Stimulated activated effector memory CD8-positive, alpha-beta T cell treated with anti-CD3 and anti-CD28 coated beads, Interleukin-12 subunit alpha, Interleukin-12 subunit beta, amount 100 ng/mL, for 72 hours (primary cell): ENCODE data around the gene POLA1.
A peak's percentile ranks its signal among the peaks of the same experiment; 100 is the strongest.

Experiments
- ATAC-seq: fragments of 150-1000 bp; cut with Tn5 transposase; 2 replicates; pipeline ENCODE4 v1.10.0; 2021
- DNase-seq, 2 donors: peaks; one replicate each; pipeline ENCODE4 v3.0.0; 2021 to 2022; ENCODE audit warnings: low spot score in 2 of 2
- H3K27ac Mint-ChIP-seq: one replicate; pipeline ENCODE4 v1.8.0; 2022; ENCODE audit warnings: mild to moderate bottlenecking, mixed read lengths
- H3K36me3 Mint-ChIP-seq: one replicate; pipeline ENCODE4 v1.8.0; 2022; ENCODE audit warnings: mild to moderate bottlenecking, mixed read lengths
- H3K4me1 Mint-ChIP-seq: one replicate; pipeline ENCODE4 v1.8.0; 2022; ENCODE audit warnings: mixed read lengths
- H3K4me3 Mint-ChIP-seq: one replicate; pipeline ENCODE4 v1.8.0; 2022; ENCODE audit warnings: mild to moderate bottlenecking, mixed read lengths
- H3K9me3 Mint-ChIP-seq: one replicate; pipeline ENCODE4 v1.8.0; 2022; ENCODE audit warnings: mixed read lengths

The POLA1 gene

DNA sequence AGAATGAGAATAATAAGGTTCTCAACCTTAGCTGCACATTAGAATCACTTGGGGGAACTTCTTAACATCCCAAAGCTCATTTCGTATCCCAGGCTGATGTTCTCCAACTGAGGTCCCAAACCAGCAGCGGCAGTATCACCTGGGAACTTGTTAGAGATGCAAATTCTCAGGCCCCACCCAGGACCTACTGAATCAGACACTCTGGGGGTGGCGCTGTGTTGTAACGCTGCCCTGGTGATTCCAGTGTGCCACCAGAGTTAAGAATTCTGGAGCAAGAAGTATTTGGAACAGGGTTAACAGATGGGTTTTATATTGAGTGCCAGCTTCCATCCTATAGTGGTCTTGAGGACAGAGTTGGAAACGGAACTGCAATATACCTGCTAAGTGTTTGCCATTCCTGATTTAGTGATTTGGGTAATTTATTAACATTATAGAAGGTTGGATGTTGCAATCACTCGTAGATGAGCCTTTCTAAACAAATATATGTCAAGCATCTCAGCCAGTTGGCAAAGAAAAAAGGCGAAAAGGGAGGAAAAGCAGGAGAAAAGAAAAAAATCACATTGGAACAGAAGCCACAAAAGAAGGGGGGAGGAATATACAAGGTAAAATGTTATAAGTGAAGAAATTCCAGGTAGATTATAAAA is 181.0 kb downstream of the POLA1 start:
- Mint-ChIP-seq H3K36me3 (no peaks in the 10 kb centered on the region), H3K4me1 (no peaks in the 10 kb centered on the region), H3K27ac (no peak overlapping the region), H3K9me3 (no peaks in the 10 kb centered on the region), H3K4me3 (no peak overlapping the region)
- DNase-seq (no peak), ATAC-seq (no peak)

DNA sequence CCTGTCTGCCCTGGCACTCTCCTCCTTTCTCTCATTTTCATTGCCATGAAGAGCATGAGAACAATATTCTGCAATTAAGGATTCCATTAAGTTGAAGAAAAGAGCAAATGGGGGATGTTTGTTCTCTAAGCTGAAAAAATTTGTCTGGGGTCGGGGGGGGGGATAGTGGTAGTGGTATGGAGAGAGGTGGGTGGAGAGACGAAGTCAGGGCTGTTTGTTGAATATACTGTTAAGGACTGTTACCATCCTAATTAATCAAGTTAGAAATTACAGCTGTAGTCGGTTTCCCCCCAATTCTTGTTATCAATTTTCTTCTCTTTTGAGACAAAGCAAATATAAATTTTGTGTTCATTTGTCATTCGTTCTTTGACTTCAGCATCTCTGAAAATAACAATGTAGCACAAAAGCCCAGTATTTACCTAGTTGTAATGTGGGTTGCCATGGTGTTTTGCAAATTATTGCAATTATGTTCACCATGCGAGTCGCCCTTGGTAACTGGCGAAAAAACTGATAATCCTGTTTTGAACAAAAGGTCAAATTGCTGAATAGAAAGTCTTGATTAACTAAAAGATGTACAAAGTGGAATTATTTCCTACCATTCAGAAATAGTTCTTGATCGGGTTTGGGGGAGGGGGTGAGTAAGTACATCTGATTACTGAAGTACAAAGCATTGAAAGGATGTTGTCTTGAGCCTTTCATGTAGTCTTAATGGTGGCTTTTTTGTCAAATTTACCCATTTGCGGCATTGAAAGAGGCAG is 183.0 kb downstream of the POLA1 start:
- no peaks in the 10 kb centered on the region for H3K9me3 Mint-ChIP-seq

DNA sequence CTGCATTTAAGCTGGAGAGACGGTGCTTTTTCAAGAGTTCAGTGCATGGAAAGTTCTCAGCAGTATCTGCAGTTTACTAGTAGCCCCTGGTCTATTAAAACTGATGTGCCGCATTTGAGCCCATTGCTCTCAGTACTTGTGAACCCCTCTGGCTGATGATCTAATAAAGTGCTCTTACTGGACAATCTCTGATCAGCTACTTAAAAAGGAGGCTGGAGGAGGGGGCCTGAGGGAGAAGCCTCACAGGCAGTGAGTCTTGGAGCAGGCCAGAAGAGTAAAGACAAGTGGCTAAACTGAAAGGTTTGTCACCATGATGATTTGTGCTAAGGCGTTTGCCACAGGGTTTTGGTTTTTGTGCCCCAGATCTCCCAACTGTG is 183.6 kb downstream of the POLA1 start:
- Mint-ChIP-seq H3K27ac (no peak overlapping the region), H3K36me3 (no peaks in the 10 kb centered on the region), H3K4me3 (no peak overlapping the region), H3K4me1 (peaks cover 6% of the 10 kb centered on the region), H3K9me3 (no peaks in the 10 kb centered on the region)
- no peak for ATAC-seq
- no peak for DNase-seq

More for the DNA sequence above, 183.0 kb downstream of the POLA1 start:
- DNase-seq (no peak), ATAC-seq (no peak)
- Mint-ChIP-seq H3K4me3 (no peak overlapping the region), H3K4me1 (peaks cover 3% of the 10 kb centered on the region), H3K36me3 (no peaks in the 10 kb centered on the region), H3K27ac (no peak overlapping the region)

DNA sequence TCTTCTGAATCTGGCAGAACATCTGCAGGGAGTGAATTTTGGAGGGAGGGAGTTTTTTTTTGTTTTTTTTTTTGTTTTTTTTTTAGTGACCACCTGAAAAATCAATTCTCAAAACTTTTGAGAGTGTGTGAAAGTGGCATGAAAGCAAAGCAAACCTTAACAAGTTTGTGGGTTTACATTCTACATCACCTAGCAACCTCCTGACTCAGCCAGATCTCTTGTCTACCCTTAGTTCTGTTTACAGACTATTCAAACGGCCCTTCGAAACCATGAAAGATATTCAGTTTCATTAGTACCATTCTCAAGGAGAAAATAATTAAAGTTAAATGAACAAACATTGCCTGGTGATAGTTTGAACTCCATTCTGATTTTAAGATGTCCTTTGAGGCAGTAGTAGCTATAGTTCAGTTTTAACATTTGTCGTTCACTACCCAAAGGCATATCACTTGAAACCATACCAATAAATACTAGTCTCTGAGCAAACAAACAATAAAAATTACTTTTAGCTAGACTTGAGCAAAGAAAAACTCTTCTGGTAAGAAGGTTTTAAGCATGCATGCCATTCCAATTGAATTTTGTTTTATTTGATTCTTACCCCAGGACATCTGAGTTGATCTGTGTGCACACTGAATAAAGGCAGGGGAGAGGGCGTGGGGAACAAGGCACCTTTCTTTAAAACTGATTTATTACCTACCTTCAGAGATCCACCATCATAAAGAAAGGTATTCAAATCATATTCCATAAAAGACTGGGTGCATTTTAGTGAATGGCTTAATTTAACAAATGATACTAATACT is 184.3 kb downstream of the POLA1 start:
- peaks cover 6% of the 10 kb centered on the region for H3K4me1 Mint-ChIP-seq
- no peak overlapping the region for H3K4me3 Mint-ChIP-seq
- no peaks in the 10 kb centered on the region for H3K9me3 Mint-ChIP-seq
- DNase-seq (no peak), ATAC-seq (no peak)
- no peaks in the 10 kb centered on the region for H3K36me3 Mint-ChIP-seq
- no peak overlapping the region for H3K27ac Mint-ChIP-seq

DNA sequence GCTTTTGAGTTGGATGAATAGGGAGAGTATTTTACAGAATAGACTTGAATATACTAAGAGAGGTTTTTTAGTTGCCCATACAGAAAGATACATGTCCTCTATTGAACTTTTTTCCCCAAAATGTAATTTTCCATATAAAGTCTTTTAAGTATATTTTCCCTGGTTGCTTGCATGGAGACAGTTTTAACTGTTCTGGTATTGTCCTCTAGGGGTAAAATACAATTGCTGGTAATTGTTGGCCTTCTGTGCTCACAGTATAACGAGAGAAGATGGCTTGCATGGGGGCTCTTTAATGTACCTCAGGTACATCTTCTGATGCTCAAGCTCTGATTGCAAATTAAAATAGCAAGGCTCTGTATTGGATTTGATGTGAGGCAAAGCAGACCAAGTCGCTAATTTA is 186.0 kb downstream of the POLA1 start:
- Mint-ChIP-seq H3K27ac (no peak overlapping the region), H3K36me3 (no peaks in the 10 kb centered on the region), H3K9me3 (no peaks in the 10 kb centered on the region), H3K4me3 (no peak overlapping the region), H3K4me1 (peaks cover 6% of the 10 kb centered on the region)
- ATAC-seq (no peak), DNase-seq (no peak)

DNA sequence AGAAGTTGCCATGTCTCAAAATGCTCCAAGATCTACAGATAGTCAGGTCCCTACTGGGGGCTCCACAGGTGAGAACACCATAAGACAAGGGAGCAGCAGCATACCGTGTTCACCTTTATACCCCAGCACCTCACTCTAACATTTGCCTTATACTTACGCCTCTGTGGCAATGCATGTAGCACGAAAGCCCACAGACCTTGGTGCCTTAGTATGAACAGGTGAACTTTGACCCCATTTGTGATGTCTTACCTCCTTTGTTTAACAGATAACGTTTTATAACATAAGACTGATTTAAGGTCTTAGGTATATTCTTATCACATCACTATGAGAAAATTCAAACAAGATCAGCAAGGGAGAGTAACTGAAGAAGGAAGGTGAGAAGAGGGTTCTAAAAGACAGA is 193.2 kb downstream of the POLA1 start:
- Mint-ChIP-seq H3K9me3 (no peaks in the 10 kb centered on the region), H3K27ac (no peak overlapping the region), H3K36me3 (peaks cover 37% of the 10 kb centered on the region), H3K4me1 (peaks cover under 1% of the 10 kb centered on the region), H3K4me3 (no peak overlapping the region)
- ATAC-seq, result no peak
- DNase-seq, result no peak

DNA sequence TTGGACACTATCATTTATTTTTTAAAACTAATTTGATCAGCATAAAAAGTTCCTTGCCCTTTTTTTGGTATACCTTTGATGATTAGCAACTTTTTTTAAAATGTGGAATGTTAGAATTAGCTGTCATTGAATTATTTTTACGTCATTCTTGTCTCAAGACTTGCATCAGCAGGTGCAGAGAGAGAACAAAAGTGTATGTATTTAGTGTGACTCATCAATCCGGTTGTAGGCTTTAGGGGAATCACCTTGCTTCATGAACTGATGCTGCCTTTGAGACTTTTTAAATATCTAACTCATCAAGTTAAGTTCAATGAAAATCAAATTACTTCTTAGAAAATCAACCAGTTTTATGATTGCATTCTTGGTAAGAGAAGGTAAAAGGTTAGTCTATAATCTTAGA is 197.0 kb downstream of the POLA1 start:
- Mint-ChIP-seq H3K4me3 (no peak overlapping the region), H3K4me1 (no peaks in the 10 kb centered on the region), H3K27ac (no peak overlapping the region), H3K36me3 (peaks cover 37% of the 10 kb centered on the region), H3K9me3 (no peaks in the 10 kb centered on the region)
- ATAC-seq (peak; percentile 50), DNase-seq (no peak)

DNA sequence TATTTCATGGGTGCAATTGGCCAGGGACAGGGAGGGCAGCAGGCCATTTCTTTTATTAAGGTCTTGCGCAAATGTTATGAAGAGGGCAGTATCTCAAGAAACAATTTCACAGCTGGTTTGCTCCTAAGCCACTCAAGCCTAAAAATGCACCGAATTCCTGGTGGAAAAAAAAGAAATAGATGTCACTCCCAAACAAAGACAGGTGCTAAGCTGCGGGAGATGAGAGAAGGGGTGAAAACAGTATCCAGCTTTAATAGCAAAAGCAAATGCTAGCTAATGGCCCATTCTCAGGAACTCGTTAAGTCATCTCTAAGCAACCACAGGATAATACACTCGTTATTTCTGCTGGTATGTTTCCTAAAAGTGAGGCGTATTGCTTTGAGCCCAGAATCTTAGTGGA is 205.7 kb downstream of the POLA1 start:
- H3K9me3 Mint-ChIP-seq, result no peaks in the 10 kb centered on the region
- no peaks in the 10 kb centered on the region for H3K36me3 Mint-ChIP-seq
- ATAC-seq, result no peak
- no peaks in the 10 kb centered on the region for H3K4me1 Mint-ChIP-seq
- H3K27ac Mint-ChIP-seq, result no peak overlapping the region
- H3K4me3 Mint-ChIP-seq, result no peak overlapping the region
- DNase-seq, result no peak

DNA sequence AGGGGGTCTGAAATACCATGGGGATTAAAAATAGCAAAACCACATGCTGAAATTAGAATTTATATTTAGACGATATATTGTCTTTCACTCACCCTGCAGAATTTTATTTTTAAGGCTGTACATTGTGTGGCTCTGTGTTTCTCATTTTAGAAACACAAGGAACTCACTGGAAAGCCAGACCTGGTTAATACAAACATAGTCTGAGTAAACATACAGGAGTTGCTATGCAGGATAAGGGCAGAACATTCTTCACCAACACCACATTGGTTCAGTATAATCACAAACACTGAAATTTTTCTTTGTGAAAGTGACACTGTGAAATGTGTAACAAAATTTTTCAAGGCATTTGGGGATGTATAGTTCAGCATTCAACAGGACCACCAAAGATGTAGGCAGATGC is 206.5 kb downstream of the POLA1 start:
- ATAC-seq (no peak), DNase-seq (no peak)
- Mint-ChIP-seq H3K9me3 (no peaks in the 10 kb centered on the region), H3K4me1 (no peaks in the 10 kb centered on the region), H3K36me3 (no peaks in the 10 kb centered on the region), H3K4me3 (no peak overlapping the region), H3K27ac (no peak overlapping the region)

DNA sequence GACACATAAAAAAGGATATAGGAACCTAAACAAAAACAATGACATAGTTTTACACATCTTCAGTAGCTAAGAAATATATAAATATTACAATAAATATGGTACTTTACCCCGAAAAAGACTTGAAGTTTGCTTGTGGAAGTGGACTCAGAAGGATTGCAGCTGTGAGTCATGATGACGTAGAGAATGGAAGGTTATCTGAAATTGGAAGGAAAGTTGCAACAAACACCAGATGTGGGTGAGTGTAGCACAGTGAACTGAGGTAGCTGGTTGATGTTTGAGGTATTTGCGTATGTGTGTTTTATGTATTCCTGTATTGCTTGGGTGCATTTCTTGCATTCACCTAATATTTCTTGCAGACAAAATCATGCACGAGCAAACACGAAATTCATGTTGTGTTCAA is 209.1 kb downstream of the POLA1 start:
- Mint-ChIP-seq H3K4me1 (no peaks in the 10 kb centered on the region), H3K27ac (no peak overlapping the region), H3K36me3 (no peaks in the 10 kb centered on the region), H3K4me3 (no peak overlapping the region), H3K9me3 (no peaks in the 10 kb centered on the region)
- DNase-seq, result no peak
- no peak for ATAC-seq

DNA sequence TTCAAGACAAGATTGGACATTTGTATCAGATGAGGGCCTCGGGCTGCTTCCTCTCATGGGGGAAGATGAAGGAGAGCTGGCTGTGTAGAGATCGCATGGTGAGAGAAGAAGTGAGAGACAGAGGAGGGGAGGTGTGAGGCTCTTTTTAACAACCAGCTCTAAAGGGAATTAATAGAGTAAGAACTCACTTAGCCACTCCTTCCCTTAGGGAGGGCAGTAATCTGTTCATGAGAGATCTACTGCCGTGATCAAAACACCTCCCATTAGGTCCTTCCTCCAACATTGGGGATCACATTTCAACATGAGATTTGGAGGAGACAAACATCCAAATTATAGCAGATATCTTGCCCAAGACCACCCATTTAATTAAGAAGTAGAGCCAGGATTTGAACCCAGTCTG is 225.0 kb downstream of the POLA1 start:
- no peak for DNase-seq
- H3K36me3 Mint-ChIP-seq, result peaks cover 8% of the 10 kb centered on the region
- no peaks in the 10 kb centered on the region for H3K4me1 Mint-ChIP-seq
- no peak for ATAC-seq
- H3K4me3 Mint-ChIP-seq, result no peak overlapping the region
- no peak overlapping the region for H3K27ac Mint-ChIP-seq
- no peaks in the 10 kb centered on the region for H3K9me3 Mint-ChIP-seq

DNA sequence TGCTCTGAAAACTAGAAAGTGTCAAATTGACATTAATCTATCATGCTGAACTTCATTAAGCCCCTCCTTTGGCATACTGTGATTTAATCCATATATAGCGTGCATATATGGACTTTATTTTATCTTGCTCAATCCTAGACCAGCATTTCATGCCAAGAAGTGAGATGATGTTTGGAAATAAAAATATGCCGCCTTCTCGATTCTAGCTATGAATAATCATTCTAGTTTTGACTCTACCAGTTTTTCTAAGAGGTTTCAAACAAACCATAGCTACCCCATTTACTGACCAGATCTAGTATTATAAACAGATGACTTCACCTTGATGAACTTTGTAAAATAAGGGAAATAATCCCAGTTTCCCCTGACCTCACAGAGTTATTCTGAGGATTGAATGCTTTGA is 227.1 kb downstream of the POLA1 start:
- DNase-seq (no peak), ATAC-seq (peak; percentile 67)
- H3K27ac Mint-ChIP-seq, result no peak overlapping the region
- H3K4me3 Mint-ChIP-seq, result no peak overlapping the region
- peaks cover 7% of the 10 kb centered on the region for H3K4me1 Mint-ChIP-seq
- H3K9me3 Mint-ChIP-seq, result no peaks in the 10 kb centered on the region
- H3K36me3 Mint-ChIP-seq, result peaks cover 8% of the 10 kb centered on the region

DNA sequence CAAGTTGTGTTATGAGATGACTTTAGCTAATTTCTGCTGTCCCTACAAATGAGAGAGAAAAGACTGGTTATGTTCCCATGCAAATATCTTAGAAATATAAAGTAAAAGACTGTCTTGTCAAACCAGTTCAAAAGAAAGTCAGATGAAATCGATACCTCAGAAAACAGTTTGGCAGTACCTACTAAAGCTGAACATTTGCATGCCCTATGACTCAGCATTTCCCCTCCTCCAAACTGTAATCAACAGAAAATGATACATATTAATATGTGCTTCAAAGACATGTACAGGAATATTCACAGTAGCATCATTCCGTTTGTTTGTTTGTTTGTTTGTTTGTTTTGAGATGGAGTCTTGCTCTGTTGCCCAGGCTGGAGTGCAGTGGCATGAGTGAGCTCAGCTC is 231.7 kb downstream of the POLA1 start:
- H3K36me3 Mint-ChIP-seq, result peaks cover 8% of the 10 kb centered on the region
- H3K4me3 Mint-ChIP-seq, result no peak overlapping the region
- no peak overlapping the region for H3K27ac Mint-ChIP-seq
- H3K9me3 Mint-ChIP-seq, result no peaks in the 10 kb centered on the region
- no peak for ATAC-seq
- DNase-seq, result no peak
- H3K4me1 Mint-ChIP-seq, result peaks cover 7% of the 10 kb centered on the region

DNA sequence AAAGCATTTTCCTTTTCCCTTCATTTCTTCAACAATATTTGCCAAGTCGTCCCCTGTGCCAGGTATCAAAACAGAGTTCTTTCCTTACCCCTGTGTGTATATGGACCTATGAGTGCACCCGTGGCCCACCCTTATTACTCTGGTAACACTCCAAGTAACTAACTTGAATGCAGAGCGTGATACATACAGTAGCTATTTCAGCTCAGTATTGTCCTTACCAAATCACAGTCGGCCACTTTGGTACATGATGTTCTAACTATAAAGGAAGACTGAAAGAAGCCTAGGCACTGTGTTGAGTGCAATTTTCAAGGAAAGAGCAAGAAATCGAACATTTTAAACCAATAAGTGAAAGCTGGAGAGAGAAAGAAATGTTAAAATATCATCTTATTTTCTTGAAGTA is 233.7 kb downstream of the POLA1 start:
- no peak for ATAC-seq
- no peak for DNase-seq
- Mint-ChIP-seq H3K4me1 (peaks cover 7% of the 10 kb centered on the region), H3K9me3 (no peaks in the 10 kb centered on the region), H3K4me3 (no peak overlapping the region), H3K36me3 (no peaks in the 10 kb centered on the region), H3K27ac (no peak overlapping the region)

DNA sequence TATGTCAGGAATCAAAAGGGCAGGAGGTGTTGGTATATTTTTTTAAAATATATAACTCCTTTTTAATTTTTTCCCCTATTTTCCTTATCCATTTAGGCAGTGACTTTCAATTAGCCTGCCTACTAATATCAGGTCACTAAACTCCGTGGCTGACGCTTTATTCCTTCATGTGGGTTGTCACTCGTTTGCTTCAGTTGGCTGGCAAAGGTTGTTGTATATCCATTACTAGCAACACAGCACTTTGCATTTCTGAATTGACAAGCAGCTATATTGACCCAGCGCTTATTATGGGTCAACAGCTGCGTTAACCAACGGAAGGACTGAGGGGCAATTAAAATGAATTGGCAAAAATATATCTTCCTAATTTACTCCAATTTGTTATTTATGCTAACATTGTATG is 234.4 kb downstream of the POLA1 start:
- Mint-ChIP-seq H3K36me3 (no peaks in the 10 kb centered on the region), H3K4me3 (no peak overlapping the region), H3K4me1 (peaks cover 7% of the 10 kb centered on the region), H3K27ac (no peak overlapping the region), H3K9me3 (no peaks in the 10 kb centered on the region)
- ATAC-seq (no peak), DNase-seq (no peak)

DNA sequence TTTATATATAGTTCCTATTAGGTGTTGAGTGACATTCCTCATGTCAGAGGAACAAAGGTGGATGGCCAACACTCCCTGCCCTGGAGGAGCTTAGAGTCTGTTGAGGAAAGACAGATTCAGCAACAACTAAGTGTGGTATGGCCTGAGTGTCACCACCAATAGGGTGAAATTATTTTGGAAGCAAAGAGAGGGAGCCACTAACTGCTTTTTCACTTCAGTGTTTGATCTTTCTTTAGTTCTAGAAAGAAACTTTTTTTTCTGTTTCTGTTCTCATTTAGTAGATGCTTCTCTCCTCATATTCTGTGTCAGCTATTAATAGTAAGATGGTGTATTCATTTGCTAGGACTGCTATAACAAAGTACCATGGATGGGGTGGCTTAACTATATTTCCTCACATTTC is 240.6 kb downstream of the POLA1 start:
- Mint-ChIP-seq H3K27ac (no peak overlapping the region), H3K4me3 (no peak overlapping the region), H3K4me1 (no peaks in the 10 kb centered on the region), H3K36me3 (no peaks in the 10 kb centered on the region), H3K9me3 (no peaks in the 10 kb centered on the region)
- ATAC-seq (no peak), DNase-seq (no peak)
